DOHH2 (cell line): Measurements from ENCODE around the gene KRT80.

Experiments used
- H3F3A ChIP-seq: fragments of 200-600 bp; sonication (generic), shearing (Covaris generic); 2 replicates; pipeline ENCODE4 v1.6.0; 2016; ENCODE audit warnings: antibody characterized with exemption, mild to moderate bottlenecking; ENCODE audit not compliant: control insufficient read depth, insufficient read depth
- H3K27ac ChIP-seq: fragments of 200-600 bp; sonication (generic); 2 replicates; pipeline ENCODE4 v1.5.1; 2014; ENCODE audit warnings: low read depth, mild to moderate bottlenecking, low read length, moderate library complexity
- H3K27me3 ChIP-seq: fragments of 200-600 bp; sonication (generic); 2 replicates; pipeline ENCODE4 v1.6.1; 2014; ENCODE audit warnings: mild to moderate bottlenecking, low read length, mixed read lengths; ENCODE audit not compliant: control insufficient read depth
- H3K36me3 ChIP-seq: fragments of 200-600 bp; sonication (generic); 2 replicates; pipeline ENCODE4 v1.6.1; 2014; ENCODE audit warnings: mild to moderate bottlenecking, low read length, moderate library complexity, mixed read lengths; ENCODE audit not compliant: control insufficient read depth
- H3K4me1 ChIP-seq: fragments of 200-600 bp; sonication (generic); 2 replicates; pipeline ENCODE4 v1.6.1; 2014; ENCODE audit warnings: mild to moderate bottlenecking, low read length, mixed read lengths; ENCODE audit not compliant: control insufficient read depth
- H3K4me2 ChIP-seq: fragments of 200-600 bp; sonication (generic); 2 replicates; pipeline ENCODE4 v1.6.0; 2014; ENCODE audit warnings: mild to moderate bottlenecking, low read length, moderate library complexity
- H3K4me3 ChIP-seq: fragments of 200-600 bp; sonication (generic); 2 replicates; pipeline ENCODE4 v1.5.1; 2014; ENCODE audit warnings: mild to moderate bottlenecking, low read length, mixed read lengths
- H3K79me2 ChIP-seq: fragments of 200-600 bp; sonication (generic); 2 replicates; pipeline ENCODE4 v1.6.1; 2014; ENCODE audit warnings: mild to moderate bottlenecking, low read length, mixed read lengths; ENCODE audit not compliant: control insufficient read depth
- H3K9me2 ChIP-seq: fragments of 200-600 bp; sonication (generic); replicated peaks from 2 replicates; pipeline ENCODE4 v1.6.1; 2014; ENCODE audit warnings: mild to moderate bottlenecking, low read length, mixed read lengths; ENCODE audit not compliant: control insufficient read depth
- H3K9me3 ChIP-seq: fragments of 200-600 bp; sonication (generic); 2 replicates; pipeline ENCODE4 v1.6.1; 2014; ENCODE audit warnings: antibody characterized with exemption, low read length, mixed read lengths; ENCODE audit not compliant: control insufficient read depth, insufficient read depth
- H4K20me1 ChIP-seq: fragments of 200-600 bp; sonication (generic); 2 replicates; pipeline ENCODE4 v1.6.0; 2014; ENCODE audit warnings: low read depth, mild to moderate bottlenecking, antibody characterized with exemption, low read length, moderate library complexity; ENCODE audit not compliant: control insufficient read depth, insufficient read depth
- EZH2phosphoT487 ChIP-seq: fragments of 200-600 bp; sonication (generic); IDR thresholded peaks from 2 replicates; pipeline ENCODE4 v1.6.1; 2017; ENCODE audit warnings: borderline replicate concordance, mild to moderate bottlenecking, antibody characterized with exemption, low read length, moderate library complexity, mixed read lengths
- TF ChIP-seq, protein P1 (sequence below): fragments of 200-600 bp; sonication (generic); IDR thresholded peaks from one replicate; pipeline ENCODE4 v1.5.1; 2014; ENCODE audit warnings: antibody characterized with exemption, mild to moderate bottlenecking, low read depth, low read length; ENCODE audit not compliant: poor library complexity, severe bottlenecking

KRT80 gene

DNA sequence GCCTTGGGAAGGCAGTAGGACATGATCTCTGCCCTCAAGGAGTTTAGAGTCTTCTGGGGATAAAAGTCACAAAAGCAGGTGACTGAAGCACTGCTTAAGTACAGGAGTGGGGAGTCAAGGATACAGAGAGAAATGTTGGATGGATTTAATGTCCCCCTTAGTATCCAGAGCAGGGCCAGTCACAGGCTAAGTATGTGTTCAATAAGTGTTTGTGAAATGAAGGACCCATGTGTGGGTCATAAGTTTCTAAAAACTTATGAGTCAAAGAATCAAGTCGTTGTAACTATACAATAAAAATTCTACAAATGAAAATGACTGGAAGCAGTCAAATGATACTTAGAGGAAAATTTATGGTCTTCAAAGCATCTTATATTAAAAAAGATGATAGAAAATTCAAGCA, 25.1 kb downstream of the KRT80 start:
- no peak overlapping the region for H3K27ac ChIP-seq

DNA sequence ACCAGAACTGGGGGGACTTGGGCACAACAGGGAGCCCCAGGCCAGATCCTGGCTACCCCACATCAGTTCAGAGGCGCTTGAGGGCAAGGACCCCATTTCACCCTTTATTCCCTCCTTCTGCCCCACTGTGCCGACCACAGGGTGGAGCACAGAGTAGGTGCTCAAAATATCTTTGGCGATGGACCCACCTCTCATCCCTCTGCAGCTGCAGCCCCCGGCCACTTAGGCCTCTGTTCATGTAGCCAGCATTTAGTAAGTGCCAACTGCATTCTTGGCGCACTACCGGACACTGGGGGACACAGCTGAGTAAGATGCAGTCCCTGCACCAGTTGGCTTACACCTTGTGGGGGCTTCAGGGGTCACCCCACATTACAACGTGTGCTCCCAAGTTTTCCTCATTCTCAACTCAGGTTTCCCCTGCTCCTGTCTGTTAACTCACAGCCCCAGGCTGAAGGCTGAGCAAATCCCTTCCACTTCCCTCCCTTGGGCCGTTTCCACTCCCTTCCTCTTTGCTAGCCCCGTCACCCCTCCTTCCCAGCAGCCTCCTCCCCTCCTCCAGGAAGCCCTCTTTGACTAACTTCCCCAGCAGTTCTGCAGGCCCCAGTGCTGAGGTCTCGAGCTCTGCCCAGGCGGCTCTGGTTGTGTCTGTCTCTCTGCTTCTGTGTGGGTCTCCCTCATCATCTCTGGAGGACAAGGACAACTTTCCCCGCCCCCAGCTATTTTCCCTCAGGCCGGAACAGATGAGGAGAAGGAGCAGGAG, 26.5 kb downstream of the KRT80 start:
- Histone ChIP-seq H3K27me3 (peaks cover 13% of the 10 kb centered on the region), H3K4me1 (no peaks in the 10 kb centered on the region), H3K27ac (no peak overlapping the region), H4K20me1 (no peaks in the 10 kb centered on the region), H3K9me2 (no peaks in the 10 kb centered on the region), H3K36me3 (no peaks in the 10 kb centered on the region), H3K79me2 (no peaks in the 10 kb centered on the region), H3K4me3 (no peak overlapping the region), H3K4me2 (no peak overlapping the region), H3K9me3 (no peaks in the 10 kb centered on the region), H3F3A (no peaks in the 10 kb centered on the region)
- TF ChIP-seq, protein P1, sequence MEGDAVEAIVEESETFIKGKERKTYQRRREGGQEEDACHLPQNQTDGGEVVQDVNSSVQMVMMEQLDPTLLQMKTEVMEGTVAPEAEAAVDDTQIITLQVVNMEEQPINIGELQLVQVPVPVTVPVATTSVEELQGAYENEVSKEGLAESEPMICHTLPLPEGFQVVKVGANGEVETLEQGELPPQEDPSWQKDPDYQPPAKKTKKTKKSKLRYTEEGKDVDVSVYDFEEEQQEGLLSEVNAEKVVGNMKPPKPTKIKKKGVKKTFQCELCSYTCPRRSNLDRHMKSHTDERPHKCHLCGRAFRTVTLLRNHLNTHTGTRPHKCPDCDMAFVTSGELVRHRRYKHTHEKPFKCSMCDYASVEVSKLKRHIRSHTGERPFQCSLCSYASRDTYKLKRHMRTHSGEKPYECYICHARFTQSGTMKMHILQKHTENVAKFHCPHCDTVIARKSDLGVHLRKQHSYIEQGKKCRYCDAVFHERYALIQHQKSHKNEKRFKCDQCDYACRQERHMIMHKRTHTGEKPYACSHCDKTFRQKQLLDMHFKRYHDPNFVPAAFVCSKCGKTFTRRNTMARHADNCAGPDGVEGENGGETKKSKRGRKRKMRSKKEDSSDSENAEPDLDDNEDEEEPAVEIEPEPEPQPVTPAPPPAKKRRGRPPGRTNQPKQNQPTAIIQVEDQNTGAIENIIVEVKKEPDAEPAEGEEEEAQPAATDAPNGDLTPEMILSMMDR = no peak
- TF ChIP-seq EZH2phosphoT487 = no peak

More for the DNA sequence above, 25.1 kb downstream of the KRT80 start:
- no peak overlapping the region for H3K4me2 ChIP-seq
- no peaks in the 10 kb centered on the region for H3K9me2 ChIP-seq
- no peaks in the 10 kb centered on the region for H4K20me1 ChIP-seq
- no peaks in the 10 kb centered on the region for H3K79me2 ChIP-seq
- no peaks in the 10 kb centered on the region for H3K9me3 ChIP-seq
- H3F3A ChIP-seq = no peaks in the 10 kb centered on the region
- no peaks in the 10 kb centered on the region for H3K36me3 ChIP-seq
- TF ChIP-seq EZH2phosphoT487 = no peak
- TF ChIP-seq, protein P1 = no peak
- no peaks in the 10 kb centered on the region for H3K4me1 ChIP-seq
- peaks cover 13% of the 10 kb centered on the region for H3K27me3 ChIP-seq
- no peak overlapping the region for H3K4me3 ChIP-seq

DNA sequence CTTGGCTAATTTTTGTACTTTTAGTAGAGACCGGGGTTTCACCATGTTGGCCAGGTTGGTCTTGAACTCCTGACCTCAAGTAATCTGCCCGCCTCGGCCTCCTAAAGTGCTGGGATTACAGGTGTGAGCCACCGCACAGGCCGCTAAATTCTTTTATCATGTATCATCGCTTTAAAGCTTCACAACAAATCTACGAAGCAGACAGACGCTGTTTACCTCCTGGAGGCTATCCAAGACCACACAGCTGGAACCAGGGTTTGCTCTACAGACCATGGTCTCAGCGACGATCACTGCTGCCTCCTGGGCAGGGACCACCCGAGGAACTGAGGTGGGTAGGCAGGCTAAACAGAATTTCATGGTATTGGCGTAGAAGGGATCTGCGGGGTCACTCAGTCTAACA, 27.2 kb downstream of the KRT80 start:
- H3K27ac ChIP-seq = no peak overlapping the region
- no peak overlapping the region for H3K4me2 ChIP-seq
- no peaks in the 10 kb centered on the region for H3K9me2 ChIP-seq
- H3F3A ChIP-seq = no peaks in the 10 kb centered on the region
- H4K20me1 ChIP-seq = no peaks in the 10 kb centered on the region
- H3K27me3 ChIP-seq = peaks cover 13% of the 10 kb centered on the region
- H3K4me3 ChIP-seq = no peak overlapping the region
- H3K36me3 ChIP-seq = no peaks in the 10 kb centered on the region
- H3K79me2 ChIP-seq = no peaks in the 10 kb centered on the region
- no peaks in the 10 kb centered on the region for H3K9me3 ChIP-seq
- no peak for TF ChIP-seq EZH2phosphoT487
- TF ChIP-seq, protein P1 = no peak
- no peaks in the 10 kb centered on the region for H3K4me1 ChIP-seq
